GM21723 (cell line): ENCODE results near the gene CFC1.
"Not testable (repeated sequence)": the region's sequence is repeated elsewhere in the genome, so short reads cannot be mapped to it uniquely, and the experiment has no call there.

Experiments
- ATAC-seq: cut with Tn5 transposase; IDR thresholded peaks from one replicate; pipeline ENCODE4 v1.9.1; 2021; ENCODE audit warnings: mild to moderate bottlenecking, moderate library complexity; ENCODE audit not compliant: unreplicated experiment

The CFC1 gene

GRCh38 chr2:130599393-130599792, at the start of gene CFC1:
CFC1 (minus strand) TSS chr2:130599575; CDS start chr2:130599287, 288 bp downstream.
- ATAC-seq, result not testable (repeated sequence)

DNA sequence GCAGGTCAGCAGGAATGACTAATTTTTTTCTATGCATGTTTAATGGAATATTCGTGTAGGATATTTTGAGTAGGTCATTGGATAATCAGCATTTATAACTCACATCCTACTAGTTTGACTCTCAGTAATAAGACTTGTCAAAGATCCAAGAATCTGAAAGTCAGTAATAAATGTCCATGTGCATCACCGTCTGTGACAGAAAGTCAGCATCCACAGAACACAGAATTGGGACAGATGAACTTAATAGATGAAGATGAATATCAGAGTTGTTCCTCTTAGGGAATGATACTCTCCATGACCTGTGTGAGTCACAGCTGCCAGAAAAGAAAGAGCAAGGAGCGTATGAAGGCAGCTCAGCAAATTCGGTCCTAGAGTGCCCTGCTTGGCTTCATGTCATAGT, 42.3 kb upstream of the CFC1 start:
- ATAC-seq, result not testable (repeated sequence)

DNA sequence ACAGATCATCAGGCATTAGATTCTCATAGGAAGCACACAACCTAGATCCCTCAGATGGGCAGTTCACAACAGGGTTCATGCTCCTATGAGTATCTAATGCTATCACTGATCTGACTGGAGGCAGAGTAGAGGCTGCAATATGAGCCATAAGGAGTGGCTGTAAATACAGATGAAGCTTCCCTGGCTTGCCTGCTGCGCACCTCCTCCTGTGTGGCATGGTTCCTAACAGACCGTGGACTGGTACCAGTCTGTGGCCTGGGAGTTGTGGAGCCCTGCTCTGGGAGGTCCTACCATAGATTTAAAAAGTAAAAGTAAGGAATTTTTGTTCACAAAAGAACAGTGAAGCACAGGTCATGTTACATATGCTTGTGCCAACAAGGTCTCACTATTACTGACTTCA, 39.6 kb upstream of the CFC1 start:
- not testable (repeated sequence) for ATAC-seq

GRCh38 chr2:130628784-130629475, 29.6 kb upstream of the CFC1 start:
- not testable (repeated sequence) for ATAC-seq

GRCh38 chr2:130611140-130611539, 11.8 kb upstream of the CFC1 start, which contains the start of gene POTEJ:
POTEJ (plus strand) TSS chr2:130611440; CDS start chr2:130611533, 93 bp downstream.
- ATAC-seq, result not testable (repeated sequence)

GRCh38 chr2:130610486-130610885, 11.1 kb upstream of the CFC1 start:
- ATAC-seq, result not testable (repeated sequence)

DNA sequence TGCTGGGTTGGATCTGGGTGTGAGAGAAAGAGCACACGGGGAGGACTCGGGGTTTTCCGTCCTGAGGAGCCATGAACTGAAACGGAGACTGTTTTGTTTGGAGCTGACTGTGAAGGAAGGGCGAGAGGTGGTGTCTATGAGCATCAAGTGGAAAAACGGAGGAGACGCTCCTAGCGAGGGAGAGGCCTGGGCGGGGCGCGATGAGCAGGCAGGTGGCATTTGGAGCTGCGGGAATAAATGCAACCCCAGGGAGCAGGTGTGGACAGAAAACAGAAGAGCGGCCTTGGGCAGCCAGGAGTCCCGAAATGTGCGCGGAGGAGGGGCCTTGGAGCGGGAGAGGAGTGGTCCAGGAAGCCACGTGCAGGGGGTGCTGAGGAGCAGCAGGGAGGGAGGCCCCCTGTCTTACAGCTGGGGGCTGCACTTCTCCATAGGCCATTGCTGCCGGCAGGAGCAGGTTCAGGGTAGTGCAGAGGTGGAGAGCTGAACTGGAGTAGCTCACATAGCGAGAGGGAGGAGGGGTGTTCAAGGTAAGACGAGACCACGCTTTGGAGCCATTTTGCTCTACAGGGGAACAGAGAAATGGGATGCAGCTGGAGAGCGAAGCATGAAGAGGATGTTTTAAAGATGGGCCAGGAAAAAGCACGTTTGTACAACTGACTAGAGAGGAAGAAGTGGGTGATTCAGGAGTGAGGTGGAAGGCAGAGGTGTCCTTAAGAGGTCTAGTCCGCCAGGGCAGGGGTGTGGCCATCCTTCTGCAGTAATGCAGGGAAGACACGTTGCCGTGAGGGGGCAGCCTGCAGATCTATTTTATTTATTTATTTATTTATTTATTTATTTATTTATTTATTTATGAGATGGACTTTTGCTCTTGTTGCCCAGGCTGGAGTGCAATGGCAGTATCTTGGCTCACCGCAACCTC, 9.9 kb upstream of the CFC1 start:
- ATAC-seq, result not testable (repeated sequence)

DNA sequence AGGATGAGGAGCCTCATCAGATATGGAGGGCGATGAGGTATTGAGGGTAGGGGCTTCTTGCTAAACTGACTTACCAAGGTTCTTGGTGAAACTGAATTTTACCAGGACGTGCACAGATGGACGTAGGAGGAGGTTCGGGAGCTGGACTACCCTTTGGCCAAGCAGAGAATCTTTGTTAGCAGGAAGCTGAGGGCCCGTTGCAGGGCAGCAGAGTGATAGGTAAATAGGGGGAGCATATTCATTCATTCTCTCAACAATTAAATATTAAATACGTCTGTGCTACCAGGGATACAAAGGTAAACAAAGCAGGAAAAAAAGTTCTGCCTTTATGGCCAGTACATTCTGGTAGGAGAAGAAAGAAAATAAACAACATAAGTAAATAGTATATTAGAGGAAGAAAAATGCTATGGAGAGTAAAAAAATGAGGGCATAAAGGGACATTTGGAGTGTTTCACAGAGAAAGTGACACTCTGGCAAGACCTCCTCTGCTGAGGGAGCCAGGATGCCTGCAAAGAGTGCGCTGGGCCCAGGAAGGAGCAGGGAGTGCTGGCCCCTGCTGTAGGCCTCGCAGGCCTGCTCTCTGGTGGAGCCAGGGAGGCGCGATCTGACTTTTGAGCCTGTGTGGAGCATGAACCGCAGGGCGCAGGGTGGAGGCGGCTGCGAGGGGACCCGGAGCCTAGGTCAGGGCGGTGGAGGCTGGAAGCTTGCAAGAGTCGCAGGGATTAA, 9.1 kb upstream of the CFC1 start:
- not testable (repeated sequence) for ATAC-seq

GRCh38 chr2:130601648-130602302, 2.4 kb upstream of the CFC1 start:
- ATAC-seq, result not testable (repeated sequence)

GRCh38 chr2:130599926-130600325, 551 bp upstream of the CFC1 start:
- not testable (repeated sequence) for ATAC-seq

- ATAC-seq, result not testable (repeated sequence)
Measured at GRCh38 chr2:130598463-130598862, 912 bp downstream of the CFC1 start.

DNA sequence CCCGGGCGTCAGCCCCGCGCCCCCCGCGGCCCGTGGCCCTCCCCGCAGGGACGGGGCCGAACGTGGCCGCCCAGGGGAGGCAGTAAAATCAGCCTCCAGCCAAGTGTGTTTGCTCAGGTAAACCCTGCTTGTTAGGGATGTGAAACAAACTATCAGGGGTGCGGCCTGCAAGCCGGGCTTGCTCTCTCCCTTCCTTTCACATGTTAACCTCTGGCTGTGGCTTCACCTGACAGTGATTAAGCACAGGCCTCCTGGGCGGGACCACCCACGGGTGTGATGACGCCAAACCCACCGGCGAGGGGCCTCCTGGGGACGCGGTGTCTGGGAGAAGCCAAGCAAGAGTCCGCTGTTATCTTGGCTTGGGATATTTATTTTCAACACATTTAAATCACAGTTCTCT, 1.4 kb downstream of the CFC1 start:
- not testable (repeated sequence) for ATAC-seq

DNA sequence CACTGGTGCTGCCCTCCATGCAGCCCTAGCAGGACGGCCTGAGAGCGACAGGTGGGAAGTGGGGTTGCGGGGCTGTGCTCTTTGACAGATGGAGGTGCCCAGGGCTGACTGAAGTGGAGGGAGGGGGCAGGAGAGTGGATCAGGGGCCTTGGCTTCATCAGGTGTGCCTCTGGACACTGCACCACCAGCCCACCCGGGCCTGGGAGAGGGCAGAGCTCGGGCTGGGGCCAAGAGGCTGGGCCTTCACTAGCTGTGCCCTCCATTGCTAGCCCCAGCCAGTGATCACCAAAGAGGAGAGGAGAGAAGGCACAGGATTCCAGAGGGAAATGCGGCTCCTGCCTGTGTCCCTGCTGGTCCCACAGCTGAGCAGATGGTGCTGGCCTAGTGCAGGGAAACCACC, 2.6 kb downstream of the CFC1 start:
- ATAC-seq, result not testable (repeated sequence)

DNA sequence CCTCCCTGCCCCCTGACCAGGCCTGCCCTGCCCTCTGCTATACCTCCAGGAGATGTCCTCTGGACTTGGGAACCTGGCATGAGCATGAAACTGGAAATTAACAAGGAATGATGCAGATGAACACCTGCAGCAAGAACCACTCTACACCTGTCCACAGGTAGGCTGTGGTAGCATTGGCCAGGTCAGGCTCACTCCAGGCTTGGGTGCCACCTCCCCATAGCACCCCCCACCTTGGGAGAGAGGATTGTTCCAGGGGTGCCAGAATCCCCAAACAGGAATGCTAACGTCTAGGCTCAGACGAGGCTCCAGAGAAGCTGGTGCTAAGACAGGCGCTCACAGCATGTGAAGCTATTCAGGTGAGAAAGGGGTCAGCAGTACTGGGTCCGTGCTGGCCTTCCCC, 5.4 kb downstream of the CFC1 start:
- not testable (repeated sequence) for ATAC-seq

DNA sequence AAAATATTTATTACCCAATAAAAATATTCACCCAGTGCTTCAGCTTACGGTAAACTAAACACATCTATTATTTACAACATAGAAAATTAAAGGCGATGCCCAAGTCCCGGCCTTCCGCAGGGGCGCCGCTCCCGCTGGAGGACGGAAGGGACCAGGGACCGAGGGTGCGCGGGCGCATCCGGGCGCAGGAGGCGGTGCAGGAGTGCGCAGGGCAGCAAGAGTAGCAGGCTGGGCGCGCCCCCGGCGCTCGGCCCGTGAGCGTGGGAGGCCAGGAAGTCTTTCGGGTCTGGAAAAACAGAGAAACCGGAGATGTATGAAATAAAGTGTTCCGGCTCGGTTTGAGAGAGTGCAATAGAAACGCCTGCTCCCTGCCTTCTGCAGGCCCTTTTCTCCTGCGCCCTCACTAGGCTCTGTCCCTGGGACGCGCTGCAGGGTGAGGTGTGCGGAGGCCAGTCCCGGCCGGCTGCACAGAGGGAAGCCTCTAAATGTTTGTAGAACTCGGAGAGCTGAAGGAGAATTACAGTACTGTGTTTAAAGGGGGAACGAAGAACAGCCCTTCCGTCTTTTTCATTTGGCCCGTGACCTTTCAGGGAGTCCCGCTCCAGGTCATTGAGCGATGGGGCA, 6.5 kb downstream of the CFC1 start:
- ATAC-seq, result not testable (repeated sequence)

DNA sequence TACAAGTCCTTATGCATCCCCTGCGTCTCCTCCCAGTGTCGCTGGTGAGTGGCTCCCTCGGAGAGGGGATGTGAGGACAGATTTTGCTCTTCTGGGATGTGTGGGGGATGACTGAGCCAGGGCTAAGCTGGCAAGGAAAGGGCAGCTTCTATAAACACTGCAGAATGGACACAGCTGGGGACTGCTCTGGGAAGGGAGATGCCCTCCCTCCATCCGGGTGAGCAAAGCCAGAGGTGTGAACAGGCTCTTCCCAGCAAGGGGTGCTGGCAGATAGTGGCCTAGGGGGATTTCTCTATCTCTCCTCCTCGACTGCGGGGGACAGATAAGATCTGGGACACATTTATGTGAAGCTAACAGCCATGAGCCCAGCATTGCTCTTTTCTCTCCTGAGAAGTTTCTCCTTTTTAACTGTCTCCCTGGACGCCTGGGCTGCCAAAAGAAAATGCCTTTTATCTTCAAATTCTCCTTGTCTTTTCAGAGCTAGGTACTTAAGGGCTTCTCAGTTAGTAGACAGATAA, 8.5 kb downstream of the CFC1 start:
- not testable (repeated sequence) for ATAC-seq

GRCh38 chr2:130590170-130590841, 9.1 kb downstream of the CFC1 start:
- not testable (repeated sequence) for ATAC-seq

- peak; percentile 79 for ATAC-seq
Measured at GRCh38 chr2:130588688-130589458, 10.5 kb downstream of the CFC1 start.
